HepG2 (cell line): Measurements from ENCODE around the gene ZMYM4. TPM values are rescaled to one million over a fixed set of nuclear protein-coding genes. Genes with fewer than 3 reads are reported as not detected.

ENCODE experiments used
- ATAC-seq: fragments of 200-7000 bp; cut with Tn5 transposase; 3 replicates; pipeline ENCODE4 v1.9.1; 2020; ENCODE audit warnings: mild to moderate bottlenecking, moderate library complexity
- BruUV-seq: library from RNA; stranded (reverse); fragments of 400-500 nt; replicated peaks from 2 replicates; lab custom pipeline; 2021; lab: Mats Ljungman, UMichigan
- CTCF ChIA-PET: fragments of 300-600 bp; formaldehyde crosslinking; extraction: SDS; loops from one replicate; lab custom pipeline; 2021; ENCODE audit warnings: low total read pairs, inconsistent platforms, low intra/inter-chr PET ratio; lab: Yijun Ruan, JAX
- POLR2A ChIA-PET: fragments of 350-600 bp; sonication (Branson Sonifier 250); formaldehyde crosslinking; loops from one replicate; lab custom pipeline; 2020; ENCODE audit warnings: antibody characterized with exemption, inconsistent platforms; lab: Yijun Ruan, JAX
- DNase-seq: peaks from one replicate; pipeline ENCODE4 v3.0.0-alpha.2; 2015; ENCODE audit warnings: low spot score
- FAIRE-seq: peaks from 3 replicates; lab custom pipeline; 2011; peaks lifted over from hg19 to GRCh38; lab: Jason Lieb, UNC
- H2AFZ ChIP-seq: one replicate; pipeline ENCODE4 v1.6.1; 2011; ENCODE audit warnings: low read length, inconsistent platforms
- H3K27ac ChIP-seq: fragments of 300-600 bp; 3 replicates; pipeline ENCODE4 v1.8.0; 2011; ENCODE audit warnings: mixed run types, mild to moderate bottlenecking, mixed read lengths, low read length, inconsistent platforms; ENCODE audit not compliant: insufficient read depth; ENCODE audit errors: extremely low read length
- H3K27me3 ChIP-seq, 2 experiments: fragments of 200-600 bp in 1 of 2; 2 replicates in 1 of 2; 3 replicates in 1 of 2; pipeline versions ENCODE4 v1.6.0 to v1.8.0; 2011; ENCODE audit warnings: low read length in 2 of 2, mild to moderate bottlenecking in 2 of 2, moderate library complexity in 2 of 2, inconsistent platforms in 1 of 2; ENCODE audit not compliant: insufficient read depth in 2 of 2, control insufficient read depth in 1 of 2
- H3K36me3 ChIP-seq, 2 experiments: fragments of 200-600 bp in 1 of 2; replicated peaks in 1 of 2; 2 replicates in 1 of 2; 3 replicates in 1 of 2; pipeline versions ENCODE4 v1.5.1 to v1.8.0; 2011; ENCODE audit warnings: low read length in 2 of 2, inconsistent platforms in 1 of 2; ENCODE audit not compliant: insufficient read depth in 2 of 2, control insufficient read depth in 1 of 2
- H3K4me1 ChIP-seq: 2 replicates; pipeline ENCODE4 v1.5.1; 2012; ENCODE audit warnings: low read length, inconsistent platforms; ENCODE audit not compliant: insufficient read depth
- H3K4me2 ChIP-seq: 2 replicates; pipeline ENCODE4 v1.6.0; 2011; ENCODE audit warnings: low read depth, low read length, inconsistent platforms
- H3K4me3 ChIP-seq, 3 experiments: fragments of 200-600 bp in 1 of 3; sonication (generic), shearing (Covaris generic) in 1 of 3; replicated peaks in 1 of 3; 2 replicates each; pipeline ENCODE4 v1.5.1; 2011 to 2016; ENCODE audit warnings: low read length in 3 of 3, inconsistent platforms in 2 of 3, low read depth in 2 of 3, mild to moderate bottlenecking in 2 of 3, control low read depth in 1 of 3, mixed read lengths in 1 of 3; ENCODE audit not compliant: insufficient read depth in 1 of 3
- H3K79me2 ChIP-seq: one replicate; pipeline ENCODE4 v1.6.1; 2011; ENCODE audit warnings: low read length, inconsistent platforms; ENCODE audit not compliant: insufficient read depth
- H3K9ac ChIP-seq: 2 replicates; pipeline ENCODE4 v1.6.0; 2011; ENCODE audit warnings: mild to moderate bottlenecking, low read depth, low read length, inconsistent platforms; ENCODE audit not compliant: insufficient read depth
- H3K9me3 ChIP-seq: 2 replicates; pipeline ENCODE4 v1.5.1; 2012; ENCODE audit warnings: mild to moderate bottlenecking, low read length
- H4K20me1 ChIP-seq: 2 replicates; pipeline ENCODE4 v1.6.0; 2011; ENCODE audit warnings: inconsistent platforms, mild to moderate bottlenecking, low read length, moderate library complexity; ENCODE audit not compliant: insufficient read depth
- FOXK1 ChIP-seq: sonication (generic); formaldehyde crosslinking; IDR thresholded peaks from 2 replicates; pipeline ENCODE4 v1.4.0; 2020; ENCODE audit warnings: low read depth, missing genetic modification reagents, borderline replicate concordance
- HMGXB4 ChIP-seq, 2 experiments: sonication (generic) in 1 of 2; formaldehyde crosslinking in 1 of 2; IDR thresholded peaks; 2 replicates each; pipeline versions ENCODE4 v1.4.0 to v1.6.1; 2018 to 2020; ENCODE audit warnings: missing genetic modification reagents in 2 of 2, borderline replicate concordance in 1 of 2, low read depth in 1 of 2, mild to moderate bottlenecking in 1 of 2, missing biosample characterization in 1 of 2
- KLF6 ChIP-seq: IDR thresholded peaks from 2 replicates; pipeline ENCODE4 v1.8.0; 2016; ENCODE audit warnings: missing biosample characterization, missing genetic modification reagents
- MLXIP ChIP-seq: sonication (generic); formaldehyde crosslinking; IDR thresholded peaks from 2 replicates; pipeline ENCODE4 v1.9.0; 2021; ENCODE audit warnings: missing genetic modification reagents, borderline replicate concordance
- NR1H2 ChIP-seq: sonication (generic); formaldehyde crosslinking; IDR thresholded peaks from 2 replicates; pipeline ENCODE4 v1.8.1; 2022; ENCODE audit warnings: low read depth, missing genetic modification reagents, borderline replicate concordance
- RERE ChIP-seq: IDR thresholded peaks from 2 replicates; pipeline ENCODE4 v1.6.1; 2016; ENCODE audit warnings: low read depth, missing genetic modification reagents, missing compliant biosample characterization
- SIX4 ChIP-seq: sonication (generic); formaldehyde crosslinking; IDR thresholded peaks from 2 replicates; pipeline ENCODE4 v1.4.0; 2020; ENCODE audit warnings: missing genetic modification reagents
- THAP11 ChIP-seq: IDR thresholded peaks from 2 replicates; pipeline ENCODE4 v1.6.1; 2016; ENCODE audit warnings: missing biosample characterization, missing genetic modification reagents
- U2AF1 ChIP-seq: fragments of 200-400 bp; formaldehyde crosslinking; optimal IDR thresholded peaks from 2 replicates; pipeline ENCODE3; 2017; ENCODE audit warnings: mild to moderate bottlenecking, low read depth, low read length
- XBP1 ChIP-seq: sonication (generic); formaldehyde crosslinking; IDR thresholded peaks from 2 replicates; pipeline ENCODE4 v1.5.0; 2020; ENCODE audit warnings: missing genetic modification reagents
- ZBTB42 ChIP-seq: sonication (generic); formaldehyde crosslinking; IDR thresholded peaks from 2 replicates; pipeline ENCODE4 v1.5.0; 2020; ENCODE audit warnings: mild to moderate bottlenecking, missing genetic modification reagents
- ZFP36L2 ChIP-seq: sonication (generic); formaldehyde crosslinking; IDR thresholded peaks from 2 replicates; pipeline ENCODE4 v1.4.0; 2020; ENCODE audit warnings: missing genetic modification reagents
- ZNF337 ChIP-seq: sonication (generic); formaldehyde crosslinking; IDR thresholded peaks from 2 replicates; pipeline ENCODE4 v1.5.1; 2020; ENCODE audit warnings: missing genetic modification reagents, low read depth, mild to moderate bottlenecking, borderline replicate concordance
- ZNF430 ChIP-seq: sonication (generic); formaldehyde crosslinking; IDR thresholded peaks from 2 replicates; pipeline ENCODE4 v1.9.0; 2021; ENCODE audit warnings: mild to moderate bottlenecking, missing genetic modification reagents
- ZNF577 ChIP-seq: sonication (generic); formaldehyde crosslinking; IDR thresholded peaks from 2 replicates; pipeline ENCODE4 v1.4.0; 2020; ENCODE audit warnings: mild to moderate bottlenecking, low read depth, missing genetic modification reagents, borderline replicate concordance
- ZSCAN12 ChIP-seq: sonication (generic); formaldehyde crosslinking; IDR thresholded peaks from 2 replicates; pipeline ENCODE4 v1.9.0; 2021; ENCODE audit warnings: mild to moderate bottlenecking, missing genetic modification reagents
- WGBS: methylation state at CpG from one replicate; pipeline ENCODE4 v1.1.6; 2017; ENCODE audit warnings: low lambda C conversion rate; 5-methylcytosine and 5-hydroxymethylcytosine counted together
- in situ Hi-C: cut with HindIII; loops from 2 replicates; pipeline ENCODE4 v1.10.0; 2017; ENCODE audit warnings: low pct_unique_long_range_greater_than_20kb; ENCODE audit not compliant: extremely low pct_ligation_motif_present
- intact Hi-C: fragments of 100-400 bp; cut with micrococcal nuclease; formaldehyde crosslinking; loops from one replicate; pipeline ENCODE4 v1.10.0; 2022; ENCODE audit not compliant: unreplicated experiment
- polyA plus RNA-seq, 8 experiments: library from polyadenylated mRNA; depleted of rRNA in 3 of 8; stranded (reverse) in 7 of 8; unstranded in 1 of 8; fragments of >200 nt; fragmentation: Illumina TruSeq in 4 of 8; extraction: Trizol in 4 of 8; gene quantifications; 2 replicates each; pipeline versions ENCODE4 v1.2.1 to v1.2.3, GENCODE V29; 2011 to 2016; ENCODE audit warnings: low read depth in 4 of 8, missing spikeins in 1 of 8, mixed read lengths in 1 of 8; ENCODE audit not compliant: insufficient read depth in 1 of 8
- total RNA-seq, 5 experiments: library from RNA; depleted of rRNA; stranded (reverse); fragments of >200 nt; fragmentation: Illumina TruSeq; extraction: Trizol; gene quantifications; 2 replicates each; pipeline ENCODE4 v1.2.3, GENCODE V29; 2016; ENCODE audit warnings: low read depth in 1 of 5

Gene ZMYM4
- total and polyA plus RNA-seq, 2 of the 13 experiments (the other 11 are each of a cell fraction or from before 2014, with no cell fraction given), result 13.9 to 37.6 TPM

DNA sequence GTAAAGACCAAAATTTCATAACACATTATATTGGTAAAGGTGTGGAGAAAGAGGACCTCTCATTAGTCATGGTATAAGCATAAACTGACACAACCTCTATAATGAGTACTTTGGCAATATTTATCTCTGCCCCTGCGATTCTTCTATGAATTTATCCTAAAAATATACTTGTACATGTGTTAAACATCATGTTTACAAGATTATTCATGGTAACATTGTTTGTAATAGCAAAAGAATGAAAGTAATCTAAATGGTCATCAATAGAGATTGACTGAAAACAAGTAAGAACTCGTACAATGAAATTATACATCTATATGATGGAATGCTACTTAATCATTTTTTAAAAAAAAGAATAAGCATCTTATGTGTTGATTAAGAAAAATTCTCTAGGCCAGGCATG lies 192.3 kb downstream of the ZMYM4 start:
- Histone ChIP-seq H3K4me1 (no peaks in the 10 kb centered on the region), H3K27ac (no peak overlapping the region), H3K9ac (no peak overlapping the region), H3K36me3 (peaks cover 16 to 50% of the 10 kb centered on the region in 2 experiments), H3K4me3 (no peak overlapping the region), H4K20me1 (peaks cover 2% of the 10 kb centered on the region; the same call in 1 of the 2 replicates), H3K27me3 (no peaks in the 10 kb centered on the region), H3K4me2 (no peak overlapping the region), H3K9me3 (no peaks in the 10 kb centered on the region; the same call in 1 of the 2 replicates), H3K79me2 (no peaks in the 10 kb centered on the region), H2AFZ (no peak overlapping the region)
- no TSS peak for BruUV-seq
- ChIA-PET POLR2A (no interaction called here), CTCF (no interaction called here)
- intact Hi-C loops (no loop called here), in situ Hi-C loops (no loop called here)
- WGBS, result 96% methylated on average over 2 of the region's 2 CpGs
- no peak for ATAC-seq
- no peak for FAIRE-seq
- no peak for DNase-seq
- TF ChIP-seq FOXK1 (no peak), ZNF430 (CRISPR knock-in tag) (no peak), MLXIP (CRISPR knock-in tag) (no peak), ZBTB42 (no peak), HMGXB4 (CRISPR knock-in tag; IDR thresholded peaks at IDR 0.05; ENCODE audit: borderline replicate concordance in 1 of 2, low read depth in 1 of 2) (no peak), U2AF1 (no peak), NR1H2 (CRISPR knock-in tag) (no peak), RERE (no peak), ZSCAN12 (CRISPR knock-in tag) (no peak), ZFP36L2 (CRISPR knock-in tag) (no peak), XBP1 (no peak), ZNF577 (CRISPR knock-in tag) (no peak), SIX4 (CRISPR knock-in tag) (no peak), THAP11 (CRISPR knock-in tag) (no peak), KLF6 (CRISPR knock-in tag) (no peak), ZNF337 (CRISPR knock-in tag) (no peak)
